Endodermal cell (in vitro differentiated cells): ENCODE results near the gene YKT6. TPM values are rescaled to one million over a fixed set of nuclear protein-coding genes. Genes with fewer than 3 reads are reported as not detected.

ENCODE experiments used
- DNase-seq: peaks from one replicate; pipeline ENCODE4 v3.0.0-alpha.2; 2017
- H3K27ac ChIP-seq: 2 replicates; pipeline ENCODE4 v1.5.1; 2013; ENCODE audit warnings: mild to moderate bottlenecking, low read depth, low read length, moderate library complexity
- H3K27me3 ChIP-seq: 2 replicates; pipeline ENCODE4 v1.6.1; 2013; ENCODE audit warnings: mild to moderate bottlenecking, low read length, moderate library complexity; ENCODE audit not compliant: insufficient read depth, control insufficient read depth, poor library complexity, severe bottlenecking
- H3K36me3 ChIP-seq: 2 replicates; pipeline ENCODE4 v1.7.0; 2013; ENCODE audit warnings: mild to moderate bottlenecking, low read length, moderate library complexity; ENCODE audit not compliant: control insufficient read depth, insufficient read depth
- H3K4me1 ChIP-seq: one replicate; pipeline ENCODE4 v1.7.0; 2013; ENCODE audit warnings: low read length; ENCODE audit not compliant: control insufficient read depth, insufficient read depth
- H3K4me3 ChIP-seq: 2 replicates; pipeline ENCODE4 v1.5.1; 2013; ENCODE audit warnings: mild to moderate bottlenecking, low read length, moderate library complexity
- H3K9ac ChIP-seq: 2 replicates; pipeline ENCODE4 v1.6.1; 2013; ENCODE audit warnings: mild to moderate bottlenecking, low read length, moderate library complexity; ENCODE audit not compliant: poor library complexity, severe bottlenecking; ENCODE audit errors: extremely low read depth
- H3K9me3 ChIP-seq: 2 replicates; pipeline ENCODE4 v1.6.1; 2013; ENCODE audit warnings: mild to moderate bottlenecking, low read length, moderate library complexity; ENCODE audit not compliant: control insufficient read depth
- H3K27ac Mint-ChIP-seq: 2 replicates; pipeline ENCODE4 v1.8.0; 2020; ENCODE audit warnings: mixed read lengths
- H3K27me3 Mint-ChIP-seq: 2 replicates; pipeline ENCODE4 v1.8.0; 2021; ENCODE audit warnings: mild to moderate bottlenecking, mixed read lengths; ENCODE audit not compliant: insufficient read depth
- H3K36me3 Mint-ChIP-seq: 2 replicates; pipeline ENCODE4 v1.8.0; 2020; ENCODE audit warnings: low read depth, mixed read lengths
- H3K4me1 Mint-ChIP-seq: 2 replicates; pipeline ENCODE4 v1.8.0; 2020; ENCODE audit warnings: mixed read lengths
- H3K4me3 Mint-ChIP-seq: 2 replicates; pipeline ENCODE4 v1.8.0; 2020; ENCODE audit warnings: mild to moderate bottlenecking, moderate library complexity, mixed read lengths
- H3K9me3 Mint-ChIP-seq: 2 replicates; pipeline ENCODE4 v1.8.0; 2020; ENCODE audit warnings: mild to moderate bottlenecking, mixed read lengths
- CTCF ChIP-seq: fragments of 200-600 bp; sonication (generic); conservative IDR thresholded peaks from 2 replicates; pipeline ENCODE4 v1.5.0; 2021; ENCODE audit warnings: antibody characterized with exemption, mild to moderate bottlenecking
- WGBS, 2 experiments: methylation state at CpG; one replicate each; pipeline versions ENCODE4 v1.1.5 to v1.1.7; 2013; ENCODE audit warnings: missing lambda C conversion rate in 2 of 2, mixed read lengths in 1 of 2; ENCODE audit not compliant: insufficient coverage in 1 of 2, insufficient read length in 1 of 2; 5-methylcytosine and 5-hydroxymethylcytosine counted together
- total RNA-seq, 2 donors: library from RNA; stranded (reverse); fragmentation: NEBNext Ultra II Directional in 1 of 2; extraction: Animal tissue kit (Norgen Biotek cat#: 25700) in 1 of 2; gene quantifications; 2 replicates in 1 of 2; 3 replicates in 1 of 2; pipeline ENCODE4 v1.2.1, GENCODE V29; 2021

The YKT6 gene
- total RNA-seq, 2 donors from 2014 or later: 96.2 to 101 TPM

GRCh38 chr7:44261240-44261639 is 60.5 kb downstream of the YKT6 start:
- no peak for DNase-seq
- Mint-ChIP-seq H3K27ac (no peak overlapping the region), H3K4me1 (no peaks in the 10 kb centered on the region), H3K27me3 (no peaks in the 10 kb centered on the region), H3K9me3 (no peaks in the 10 kb centered on the region), H3K4me3 (no peak overlapping the region), H3K36me3 (no peaks in the 10 kb centered on the region)
- no peaks in the 10 kb centered on the region for H3K36me3 ChIP-seq
- no peaks in the 10 kb centered on the region for H3K27me3 ChIP-seq
- H3K9me3 ChIP-seq: no peaks in the 10 kb centered on the region
- TF ChIP-seq CTCF: no peak
- no peak overlapping the region for H3K4me3 ChIP-seq
- no peak overlapping the region for H3K9ac ChIP-seq
- WGBS, 2 experiments: 87 to 100% methylated on average over 1 to 4 of the region's 5 CpGs
- H3K27ac ChIP-seq: no peak overlapping the region
- H3K4me1 ChIP-seq: no peaks in the 10 kb centered on the region

- no peak overlapping the region for H3K4me3 ChIP-seq
- H3K9me3 ChIP-seq: no peaks in the 10 kb centered on the region
- H3K27me3 ChIP-seq: no peaks in the 10 kb centered on the region
- no peak overlapping the region for H3K27ac ChIP-seq
- H3K36me3 ChIP-seq: no peaks in the 10 kb centered on the region
- Mint-ChIP-seq H3K9me3 (no peaks in the 10 kb centered on the region), H3K27ac (no peak overlapping the region), H3K27me3 (no peaks in the 10 kb centered on the region), H3K4me1 (no peaks in the 10 kb centered on the region), H3K4me3 (no peak overlapping the region), H3K36me3 (no peaks in the 10 kb centered on the region)
- H3K9ac ChIP-seq: no peak overlapping the region
- no peaks in the 10 kb centered on the region for H3K4me1 ChIP-seq
- WGBS, 2 experiments: 93 to 98% methylated on average over 4 to 9 of the region's 9 CpGs
- DNase-seq: no peak
- TF ChIP-seq CTCF: no peak
Observed at GRCh38 chr7:44262031-44262430, 61.3 kb downstream of the YKT6 start.

- no peak for TF ChIP-seq CTCF
- 87 to 88% methylated on average over 10 to 20 of the region's 20 CpGs for WGBS, 2 experiments
- H3K9me3 Mint-ChIP-seq: no peaks in the 10 kb centered on the region
- no peak overlapping the region for H3K4me3 Mint-ChIP-seq
- DNase-seq: no peak
- no peak overlapping the region for H3K4me3 ChIP-seq
- H3K36me3 ChIP-seq: no peaks in the 10 kb centered on the region
- no peaks in the 10 kb centered on the region for H3K36me3 Mint-ChIP-seq
- peaks cover 2% of the 10 kb centered on the region for H3K27me3 Mint-ChIP-seq
- H3K27me3 ChIP-seq: no peaks in the 10 kb centered on the region
- H3K9ac ChIP-seq: no peak overlapping the region
- no peaks in the 10 kb centered on the region for H3K4me1 Mint-ChIP-seq
- no peaks in the 10 kb centered on the region for H3K9me3 ChIP-seq
- no peak overlapping the region for H3K27ac Mint-ChIP-seq
- H3K27ac ChIP-seq: no peak overlapping the region
- H3K4me1 ChIP-seq: no peaks in the 10 kb centered on the region
Observed at GRCh38 chr7:44263326-44264082, 62.7 kb downstream of the YKT6 start.

Other genes with a start within 250 kb of the YKT6 start
- under 1 TPM in 1 of 2 donors, not detected in 1; 0.15 TPM for gene SPDYE1, start 203.1 kb upstream of the YKT6 start, total RNA-seq
- 10 to 100 TPM; 47.0 to 50.9 TPM for gene DBNL, start 156.3 kb upstream of the YKT6 start, total RNA-seq
- gene PGAM2, start 135.4 kb upstream of the YKT6 start, total RNA-seq: 1 to 10 TPM; 1.2 to 1.3 TPM
- gene POLM, start 118.4 kb upstream of the YKT6 start, total RNA-seq: 10 to 100 TPM; 23.6 to 27.0 TPM
- gene AEBP1, start 96.6 kb upstream of the YKT6 start, total RNA-seq: 10 to 100 TPM; 55.2 to 65.8 TPM
- 100 to 1,000 TPM; 127 to 141 TPM for gene POLD2, start 77.4 kb upstream of the YKT6 start, total RNA-seq
- 100 to 1,000 TPM; 115 to 120 TPM for gene MYL7, start 59.6 kb upstream of the YKT6 start, total RNA-seq
- gene GCK, start 11.5 kb upstream of the YKT6 start, total RNA-seq: under 1 TPM; 0.29 to 0.48 TPM
- under 1 TPM in 1 of 2 donors, not detected in 1; 0.26 TPM for gene CAMK2B, start 124.6 kb downstream of the YKT6 start, total RNA-seq